Heart left ventricle (tissue), 16 donors: ENCODE data around the gene FTCDNL1. TPM values are rescaled to one million over a fixed set of nuclear protein-coding genes. Genes with fewer than 3 reads are reported as not detected.

Experiments used
- ATAC-seq, 4 donors: fragments of 200-7000 bp; cut with Tn5 transposase; one replicate each; pipeline ENCODE4 v1.9.1; 2020 to 2022; ENCODE audit warnings: moderate library complexity in 4 of 4, mild to moderate bottlenecking in 3 of 4, moderate number of reproducible peaks in 1 of 4
- DNase-seq, 5 donors: peaks; one replicate each; pipeline ENCODE4 v3.0.0-alpha.2; 2020
- H3K27ac ChIP-seq, 12 donors: fragments of 200-600 bp; sonication (generic) in 4 of 12; one replicate each; pipeline versions ENCODE4 v1.5.0 to v1.8.0; 2016 to 2022; ENCODE audit warnings: mild to moderate bottlenecking in 2 of 12
- H3K27me3 ChIP-seq, 9 donors: fragments of 200-600 bp; sonication (generic) in 2 of 9; one replicate each; pipeline versions ENCODE4 v1.5.1 to v1.8.0; 2016 to 2022; ENCODE audit warnings: mild to moderate bottlenecking in 3 of 9
- H3K36me3 ChIP-seq, 9 donors: fragments of 200-600 bp; sonication (generic) in 2 of 9; one replicate each; pipeline versions ENCODE4 v1.5.0 to v1.8.0; 2018 to 2022; ENCODE audit warnings: mild to moderate bottlenecking in 2 of 9
- H3K4me1 ChIP-seq, 12 donors: fragments of 200-600 bp; sonication (generic) in 4 of 12; one replicate each; pipeline versions ENCODE4 v1.5.0 to v1.8.0; 2016 to 2022; ENCODE audit warnings: mild to moderate bottlenecking in 3 of 12
- H3K4me3 ChIP-seq, 12 donors: fragments of 200-600 bp; sonication (generic) in 4 of 12; one replicate each; pipeline versions ENCODE4 v1.5.0 to v1.8.0; 2017 to 2022; ENCODE audit warnings: mild to moderate bottlenecking in 9 of 12, moderate library complexity in 4 of 12
- H3K9me3 ChIP-seq, 12 donors: fragments of 200-600 bp; sonication (generic) in 4 of 12; one replicate each; pipeline versions ENCODE4 v1.5.0 to v1.8.0; 2016 to 2022; ENCODE audit warnings: mild to moderate bottlenecking in 1 of 12
- POLR2A ChIP-seq, 2 donors: fragments of 450-650 bp; IDR thresholded peaks; one replicate each; pipeline ENCODE4 v1.6.1; 2017; ENCODE audit warnings: antibody characterized with exemption in 2 of 2, mild to moderate bottlenecking in 2 of 2, moderate library complexity in 2 of 2
- WGBS, 4 donors: extraction: QIAGEN DNeasy Blood & Tissue Kit in 2 of 4; methylation state at CpG; one replicate each; pipeline versions ENCODE4 v1.1.5 to v1.1.7; 2013 to 2018; 5-methylcytosine and 5-hydroxymethylcytosine counted together
- intact Hi-C, 10 donors: fragments of 100-400 bp; cut with DNase I; formaldehyde crosslinking; loops; one replicate each; pipeline versions ENCODE4 v1.11.1 to v1.14.2; 2022
- polyA plus RNA-seq, 2 donors: library from polyadenylated mRNA; stranded (reverse); fragments of 200-250 nt; gene quantifications; one replicate each; pipeline ENCODE4 v1.2.3, GENCODE V29; 2013
- total RNA-seq, 9 donors: library from RNA; depleted of rRNA in 2 of 9; stranded (reverse); fragments of >200 nt in 2 of 9; fragmentation: NEBNext Ultra II Directional in 3 of 9; extraction: Animal tissue kit (Norgen Biotek cat#: 25700) in 3 of 9; gene quantifications; one replicate each; pipeline versions ENCODE4 v1.1.0 to v1.2.4, GENCODE V29; 2016 to 2023
- TF ChIP-seq, protein P1 (sequence below), 12 donors: fragments of 200-600 bp; sonication (generic) in 4 of 12; IDR thresholded peaks; one replicate each; pipeline versions ENCODE4 v1.5.0 to v1.8.0; 2018 to 2022; ENCODE audit warnings: antibody characterized with exemption in 12 of 12, mild to moderate bottlenecking in 5 of 12
- donor health status: ischemic (EF 13 %, LVEDD 7.1; RV severe dilation, severe dysfunction).
- donor health status: healthy with polysubstance abuse.
- donor health status: DM: no; HTN: yes; CAD: no.
- donor health status: DM: no; HTN: no; CAD: no.
- donor health status: ischemic (EF 25% LVEDD 6.9; RV normal size, moderate dysfunction).
- donor health status: ischemic (EF 25% LVEDD 5.7; RV mildly dilated, moderate dysfunction).
- donor health status: healthy.
- donor health status: DM: yes; HTN: yes; CAD: no.
- donor health status: ischemic (EF 35%, LVEDD 5.7; RV mildly dilated, moderate dysfunction).
- donor health status: nonischemic (EF 11% LVEDD 7.7; RV severe dilation, severe dysfunction).
- donor health status: DM: yes; HTN: yes; CAD: no.
- donor health status: PGD.
- donor health status: ischemic (EF 29% LVEDD 5.4; RV normal size, mild dysfunction).
- donor health status: nonischemic (EF 23%, LVEDD 6.1; RV moderate dilation, normal function).

FTCDNL1 gene
- total and polyA plus RNA-seq, 11 donors: 0.69 to 9.6 (median 2.7) TPM

DNA sequence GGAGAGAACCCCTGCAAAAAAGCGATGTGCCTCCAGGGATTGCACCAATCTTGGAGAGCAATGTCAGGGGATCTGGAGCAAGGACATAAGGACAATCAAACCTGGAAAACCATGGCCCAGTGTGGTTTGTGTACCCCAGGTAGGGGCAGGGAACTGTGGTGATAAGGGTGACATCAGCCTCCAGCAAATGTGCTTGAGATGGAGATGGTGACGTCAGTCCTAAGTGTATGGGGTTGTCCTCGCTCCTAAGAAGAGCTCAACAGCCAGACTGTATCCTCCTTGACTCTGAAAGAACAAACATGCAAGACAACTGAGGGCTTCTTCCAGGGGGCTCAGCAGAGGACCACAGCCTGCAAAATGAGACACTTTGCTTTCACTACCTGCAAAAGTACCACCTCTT is 71.4 kb downstream of the FTCDNL1 start:
- Histone ChIP-seq H3K27me3 (no peaks in the 10 kb centered on the region), H3K36me3 (no peaks in the 10 kb centered on the region), H3K4me1 (no peaks in the 10 kb centered on the region), H3K4me3 (no peak overlapping the region), H3K27ac (no peak overlapping the region), H3K9me3 (peaks cover 0 to 5% (median 0%) of the 10 kb centered on the region in 12 donors)
- ATAC-seq: no peak
- intact Hi-C loops: no loop called here
- TF ChIP-seq POLR2A (IDR thresholded peaks at IDR 0.05): no peak
- TF ChIP-seq, protein P1, sequence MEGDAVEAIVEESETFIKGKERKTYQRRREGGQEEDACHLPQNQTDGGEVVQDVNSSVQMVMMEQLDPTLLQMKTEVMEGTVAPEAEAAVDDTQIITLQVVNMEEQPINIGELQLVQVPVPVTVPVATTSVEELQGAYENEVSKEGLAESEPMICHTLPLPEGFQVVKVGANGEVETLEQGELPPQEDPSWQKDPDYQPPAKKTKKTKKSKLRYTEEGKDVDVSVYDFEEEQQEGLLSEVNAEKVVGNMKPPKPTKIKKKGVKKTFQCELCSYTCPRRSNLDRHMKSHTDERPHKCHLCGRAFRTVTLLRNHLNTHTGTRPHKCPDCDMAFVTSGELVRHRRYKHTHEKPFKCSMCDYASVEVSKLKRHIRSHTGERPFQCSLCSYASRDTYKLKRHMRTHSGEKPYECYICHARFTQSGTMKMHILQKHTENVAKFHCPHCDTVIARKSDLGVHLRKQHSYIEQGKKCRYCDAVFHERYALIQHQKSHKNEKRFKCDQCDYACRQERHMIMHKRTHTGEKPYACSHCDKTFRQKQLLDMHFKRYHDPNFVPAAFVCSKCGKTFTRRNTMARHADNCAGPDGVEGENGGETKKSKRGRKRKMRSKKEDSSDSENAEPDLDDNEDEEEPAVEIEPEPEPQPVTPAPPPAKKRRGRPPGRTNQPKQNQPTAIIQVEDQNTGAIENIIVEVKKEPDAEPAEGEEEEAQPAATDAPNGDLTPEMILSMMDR (IDR thresholded peaks at IDR 0.05): no peak
- 81 to 92% (median 82%) methylated on average over 3 of the region's 3 CpGs for WGBS, 4 donors
- no peak for DNase-seq

DNA sequence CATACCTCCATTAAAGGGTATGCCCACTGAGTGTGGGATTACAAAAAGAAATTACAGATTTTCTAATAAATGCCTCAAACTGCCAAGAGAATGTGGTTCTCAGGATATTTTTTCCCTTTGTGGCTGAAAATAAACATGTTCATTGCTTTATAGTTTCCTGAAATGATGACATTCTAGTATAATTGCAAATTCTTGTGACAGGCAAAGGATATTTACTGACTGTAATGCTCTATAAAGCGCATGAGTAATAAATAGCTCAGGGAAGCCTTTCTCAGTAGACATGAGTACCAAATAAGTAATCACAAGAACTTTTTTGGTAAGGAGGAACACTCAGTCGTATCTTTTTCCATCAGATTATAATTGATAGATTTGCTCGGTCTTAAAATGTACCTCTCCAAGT is 72.3 kb downstream of the FTCDNL1 start:
- intact Hi-C loops: no loop called here
- WGBS, 4 donors: 74 to 83% (median 80%) methylated on average over 3 of the region's 3 CpGs
- Histone ChIP-seq H3K27ac (no peak overlapping the region), H3K9me3 (peaks cover 0 to 5% (median 0%) of the 10 kb centered on the region in 12 donors), H3K4me1 (no peaks in the 10 kb centered on the region), H3K27me3 (no peaks in the 10 kb centered on the region), H3K36me3 (no peaks in the 10 kb centered on the region), H3K4me3 (no peak overlapping the region)
- TF ChIP-seq, protein P1 (IDR thresholded peaks at IDR 0.05): no peak
- no peak for TF ChIP-seq POLR2A (IDR thresholded peaks at IDR 0.05)
- DNase-seq: no peak
- no peak for ATAC-seq

DNA sequence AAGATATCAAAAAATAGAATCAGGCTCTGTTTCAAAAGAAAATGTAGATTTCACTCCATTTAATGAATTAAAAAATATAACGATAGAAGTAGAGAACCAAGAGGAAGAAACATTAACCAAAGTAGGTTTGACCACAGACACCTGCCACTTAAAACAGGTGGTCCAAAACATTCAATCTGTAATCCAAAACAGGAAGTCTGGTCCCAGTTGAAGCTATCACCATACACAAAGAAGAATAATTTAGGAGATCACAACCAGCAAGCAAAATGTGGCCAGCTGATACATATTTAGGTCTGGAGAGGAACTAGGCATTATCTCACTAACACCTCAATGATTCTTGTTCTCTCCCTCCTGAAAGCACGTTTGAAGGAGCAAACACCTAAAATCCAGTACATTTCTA is 73.1 kb downstream of the FTCDNL1 start:
- 69 to 73% (median 71%) methylated on average over 2 of the region's 2 CpGs for WGBS, 4 donors
- Histone ChIP-seq H3K4me1 (no peaks in the 10 kb centered on the region), H3K27me3 (no peaks in the 10 kb centered on the region), H3K4me3 (no peak overlapping the region), H3K9me3 (peaks cover 0 to 5% (median 0%) of the 10 kb centered on the region in 12 donors), H3K36me3 (no peaks in the 10 kb centered on the region), H3K27ac (no peak overlapping the region)
- DNase-seq (no peak), ATAC-seq (no peak)
- intact Hi-C loops: no loop called here
- TF ChIP-seq POLR2A (IDR thresholded peaks at IDR 0.05): no peak
- TF ChIP-seq, protein P1 (IDR thresholded peaks at IDR 0.05): no peak

DNA sequence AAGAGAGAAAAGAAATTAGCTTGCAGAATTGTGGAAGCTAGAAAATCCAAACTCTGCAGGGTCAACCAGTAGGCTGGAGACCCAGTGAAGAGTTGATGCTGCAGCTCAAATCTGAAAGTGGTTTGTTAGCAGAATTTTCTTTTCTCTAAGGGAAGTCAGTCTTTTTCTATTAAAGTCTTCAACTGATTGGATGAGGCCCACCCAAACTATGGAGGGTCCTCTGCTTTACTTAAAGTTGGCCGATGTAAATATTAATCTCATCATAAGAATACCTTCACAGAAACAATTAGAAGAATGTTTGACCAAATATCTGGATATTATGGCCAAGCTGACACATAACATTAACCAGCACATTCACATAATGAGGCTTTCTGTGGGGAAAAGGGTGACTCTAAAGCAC is 73.7 kb downstream of the FTCDNL1 start:
- H3K9me3 ChIP-seq: peaks cover 0 to 5% (median 0%) of the 10 kb centered on the region in 12 donors
- no peak overlapping the region for H3K27ac ChIP-seq
- TF ChIP-seq, protein P1 (IDR thresholded peaks at IDR 0.05): no peak
- no peak for TF ChIP-seq POLR2A (IDR thresholded peaks at IDR 0.05)
- H3K27me3 ChIP-seq: no peaks in the 10 kb centered on the region
- H3K4me3 ChIP-seq: no peak overlapping the region
- no peak for ATAC-seq
- intact Hi-C loops: no loop called here
- no peaks in the 10 kb centered on the region for H3K36me3 ChIP-seq
- DNase-seq: no peak
- H3K4me1 ChIP-seq: peaks cover 0 to 2% (median 0%) of the 10 kb centered on the region in 12 donors
- WGBS, 4 donors: 90 to 100% (median 96%) methylated on average over 1 of the region's 1 CpG
